PFSK-1 (cell line): Measurements from ENCODE around the gene VAV2.

ENCODE experiments used
- FOXP2 ChIP-seq: optimal IDR thresholded peaks from 2 replicates; pipeline ENCODE3; 2011; ENCODE audit warnings: borderline replicate concordance, control low read depth, inconsistent platforms; ENCODE audit not compliant: insufficient read depth; ENCODE audit errors: extremely low read length, extremely low read depth
- POLR2AphosphoS5 ChIP-seq: IDR thresholded peaks from 2 replicates; pipeline ENCODE4 v1.6.1; 2012; ENCODE audit warnings: low read depth, mild to moderate bottlenecking, control low read depth, low read length, moderate library complexity
- REST ChIP-seq, 2 experiments: IDR thresholded peaks; 2 replicates each; pipeline versions ENCODE4 v1.6.1 to v1.8.0; 2011 to 2012; ENCODE audit warnings: low read depth in 2 of 2, low read length in 2 of 2, control low read depth in 1 of 2, inconsistent platforms in 1 of 2, mild to moderate bottlenecking in 1 of 2, moderate library complexity in 1 of 2; ENCODE audit not compliant: insufficient read depth in 1 of 2
- SIN3A ChIP-seq: IDR thresholded peaks from 2 replicates; pipeline ENCODE4 v1.6.1; 2012; ENCODE audit warnings: mild to moderate bottlenecking, low read length, moderate library complexity, borderline replicate concordance; ENCODE audit not compliant: insufficient read depth
- TAF1 ChIP-seq: IDR thresholded peaks from 2 replicates; pipeline ENCODE4 v1.6.1; 2012; ENCODE audit warnings: low read length, control low read depth, borderline replicate concordance; ENCODE audit not compliant: insufficient read depth

Gene VAV2

GRCh38 chr9:133770076-133770777 is 221.9 kb downstream of the VAV2 start:
- TF ChIP-seq FOXP2 (no peak), REST (IDR thresholded peaks at IDR 0.05; ENCODE audit: insufficient read depth in 1 of 2, low read depth in 2 of 2, low read length in 2 of 2) (no peak), POLR2AphosphoS5 (no peak), SIN3A (no peak), TAF1 (no peak)

GRCh38 chr9:133769511-133770075 is 222.5 kb downstream of the VAV2 start:
- TF ChIP-seq TAF1 (no peak), REST (IDR thresholded peaks at IDR 0.05; ENCODE audit: insufficient read depth in 1 of 2, low read depth in 2 of 2, low read length in 2 of 2) (no peak), FOXP2 (no peak), SIN3A (no peak), POLR2AphosphoS5 (no peak)

GRCh38 chr9:133768859-133769510 is 223.1 kb downstream of the VAV2 start:
- no peak for TF ChIP-seq SIN3A
- no peak for TF ChIP-seq REST (IDR thresholded peaks at IDR 0.05; ENCODE audit: insufficient read depth in 1 of 2, low read depth in 2 of 2, low read length in 2 of 2)
- no peak for TF ChIP-seq POLR2AphosphoS5
- TF ChIP-seq FOXP2 = no peak
- no peak for TF ChIP-seq TAF1

- no peak for TF ChIP-seq REST (IDR thresholded peaks at IDR 0.05; ENCODE audit: insufficient read depth in 1 of 2, low read depth in 2 of 2, low read length in 2 of 2)
- no peak for TF ChIP-seq TAF1
- no peak for TF ChIP-seq POLR2AphosphoS5
- TF ChIP-seq SIN3A = no peak
- TF ChIP-seq FOXP2 = no peak
These were observed 223.7 kb downstream of the VAV2 start for GRCh38 chr9:133768371-133768858.
